GM13977 (cell line): ENCODE results near the gene PDCD1LG2.

ENCODE experiments used
- DNase-seq: peaks from one replicate; pipeline ENCODE4 v3.0.0; 2012; ENCODE audit warnings: low spot score
- CTCF ChIP-seq: IDR thresholded peaks from 2 replicates; pipeline ENCODE4 v1.5.1; 2012; ENCODE audit warnings: mild to moderate bottlenecking, control low read depth; ENCODE audit not compliant: insufficient read depth; ENCODE audit errors: extremely low read depth, missing control alignments
- in situ Hi-C: fragments of 300-500 bp; cut with MboI; formaldehyde crosslinking; loops from one replicate; pipeline ENCODE4 v1.12.0; 2022; ENCODE audit warnings: low sequenced_read_pairs, low pct_unique_long_range_greater_than_20kb, mixed read lengths, inconsistent platforms; ENCODE audit not compliant: unreplicated experiment

The PDCD1LG2 gene

GRCh38 chr9:5551368-5552150, 41.2 kb downstream of the PDCD1LG2 start:
- no peak for TF ChIP-seq CTCF
- DNase-seq: no peak
- in situ Hi-C loops: no loop called here

GRCh38 chr9:5552301-5552700, 42.0 kb downstream of the PDCD1LG2 start:
- DNase-seq: no peak
- no peak for TF ChIP-seq CTCF
- in situ Hi-C loops: no loop called here

- no peak for DNase-seq
- no peak for TF ChIP-seq CTCF
- in situ Hi-C loops: no loop called here
Observed at GRCh38 chr9:5553211-5553610, 42.9 kb downstream of the PDCD1LG2 start.

- TF ChIP-seq CTCF: no peak
- in situ Hi-C loops: no loop called here
- no peak for DNase-seq
Observed at GRCh38 chr9:5554254-5554653, 43.9 kb downstream of the PDCD1LG2 start.

GRCh38 chr9:5556101-5556705, 45.9 kb downstream of the PDCD1LG2 start:
- in situ Hi-C loops: no loop called here
- no peak for TF ChIP-seq CTCF
- no peak for DNase-seq

- peak; percentile 39 for DNase-seq
- in situ Hi-C loops: no loop called here
- no peak for TF ChIP-seq CTCF
Observed at GRCh38 chr9:5557606-5558587, 47.6 kb downstream of the PDCD1LG2 start.
